HG03097 (cell line): ENCODE measurements around the gene NAPSA.
A peak's percentile ranks its signal among the peaks of the same experiment; 100 is the strongest.
"Not testable (repeated sequence)": the region's sequence is repeated elsewhere in the genome, so short reads cannot be mapped to it uniquely, and the experiment has no call there.

Experiments
- ATAC-seq: cut with Tn5 transposase; IDR thresholded peaks from one replicate; pipeline ENCODE4 v1.9.1; 2021; ENCODE audit not compliant: unreplicated experiment, low FRiP score

Gene NAPSA

DNA sequence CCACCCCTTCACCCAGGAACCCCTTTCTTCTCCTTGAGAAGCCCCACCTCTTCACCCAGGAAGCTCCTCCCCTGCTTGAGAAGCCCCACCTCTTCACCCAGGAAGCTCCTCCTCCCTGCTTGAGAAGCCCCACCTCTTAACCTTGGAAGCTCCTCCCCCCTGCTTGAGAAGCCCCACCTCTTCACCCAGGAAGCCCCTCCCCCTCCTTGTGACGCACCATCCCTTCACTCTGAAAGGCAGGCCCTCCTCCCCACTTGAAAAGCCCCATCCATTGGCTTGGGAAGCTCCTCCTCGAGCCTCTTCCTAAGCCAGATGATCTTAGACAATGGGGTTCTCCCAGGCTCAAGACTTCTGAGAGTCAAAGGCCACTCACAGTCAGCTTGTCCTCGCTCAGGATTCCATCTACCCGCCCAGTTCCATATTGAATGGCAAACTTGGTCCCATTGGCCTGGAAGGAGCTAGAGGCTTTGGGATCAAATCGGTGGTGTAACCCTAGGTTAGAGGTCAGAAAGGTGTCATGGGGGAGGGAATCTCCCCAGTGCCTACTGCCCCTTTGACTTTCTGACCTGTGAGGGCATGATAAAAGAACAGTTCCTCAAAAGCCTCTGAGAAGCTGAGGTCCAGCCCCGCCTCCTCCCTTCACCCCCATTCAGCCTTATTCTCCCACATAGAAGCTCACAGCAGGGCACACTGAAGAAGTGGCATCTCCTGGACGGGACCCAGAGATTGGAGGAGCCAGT lies 4.0 kb downstream of the NAPSA start:
- no peak for ATAC-seq

- ATAC-seq: no peak
Observed at GRCh38 chr19:50359328-50359818, 6.1 kb downstream of the NAPSA start.

DNA sequence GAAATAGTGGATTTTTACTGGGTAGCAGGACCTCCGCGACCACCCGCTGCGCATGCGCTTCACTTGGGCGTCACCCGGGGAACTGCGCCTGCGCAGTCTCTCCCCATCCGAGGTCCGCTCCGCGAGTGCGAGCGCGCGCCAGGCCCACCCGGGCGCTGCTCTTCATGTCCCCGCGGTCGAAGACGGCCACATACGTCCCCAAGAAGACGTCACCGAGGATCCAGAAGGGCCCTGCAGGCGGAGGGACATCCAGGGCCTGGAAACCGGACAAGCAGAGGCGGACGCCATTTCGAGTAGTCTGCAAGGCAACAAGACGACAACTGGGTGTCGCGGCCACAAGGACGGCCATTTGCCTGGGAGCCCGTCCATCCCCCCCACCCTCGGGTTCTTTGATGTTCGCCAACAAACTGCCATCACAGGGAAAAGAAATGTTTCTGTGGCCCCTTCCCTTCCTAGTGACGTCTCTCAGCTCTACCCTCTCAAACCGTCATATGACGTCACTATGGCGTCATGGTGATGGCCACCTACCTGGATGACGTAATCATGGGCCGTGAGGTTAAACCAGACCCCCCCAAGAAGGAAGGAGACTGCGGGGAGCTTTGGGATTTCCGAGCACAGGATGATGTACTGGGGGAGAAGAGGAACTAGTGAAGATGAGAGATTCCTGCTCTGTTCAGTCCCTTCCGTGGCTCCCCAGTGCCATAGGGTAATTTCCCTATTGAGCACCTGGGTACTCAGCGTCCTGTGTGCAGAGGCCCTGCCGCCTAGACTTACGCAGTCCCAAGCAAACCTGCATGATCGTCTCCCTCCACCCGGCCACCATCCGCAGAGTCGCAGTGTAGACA lies 6.7 kb downstream of the NAPSA start:
- peak; percentile 47 for ATAC-seq

DNA sequence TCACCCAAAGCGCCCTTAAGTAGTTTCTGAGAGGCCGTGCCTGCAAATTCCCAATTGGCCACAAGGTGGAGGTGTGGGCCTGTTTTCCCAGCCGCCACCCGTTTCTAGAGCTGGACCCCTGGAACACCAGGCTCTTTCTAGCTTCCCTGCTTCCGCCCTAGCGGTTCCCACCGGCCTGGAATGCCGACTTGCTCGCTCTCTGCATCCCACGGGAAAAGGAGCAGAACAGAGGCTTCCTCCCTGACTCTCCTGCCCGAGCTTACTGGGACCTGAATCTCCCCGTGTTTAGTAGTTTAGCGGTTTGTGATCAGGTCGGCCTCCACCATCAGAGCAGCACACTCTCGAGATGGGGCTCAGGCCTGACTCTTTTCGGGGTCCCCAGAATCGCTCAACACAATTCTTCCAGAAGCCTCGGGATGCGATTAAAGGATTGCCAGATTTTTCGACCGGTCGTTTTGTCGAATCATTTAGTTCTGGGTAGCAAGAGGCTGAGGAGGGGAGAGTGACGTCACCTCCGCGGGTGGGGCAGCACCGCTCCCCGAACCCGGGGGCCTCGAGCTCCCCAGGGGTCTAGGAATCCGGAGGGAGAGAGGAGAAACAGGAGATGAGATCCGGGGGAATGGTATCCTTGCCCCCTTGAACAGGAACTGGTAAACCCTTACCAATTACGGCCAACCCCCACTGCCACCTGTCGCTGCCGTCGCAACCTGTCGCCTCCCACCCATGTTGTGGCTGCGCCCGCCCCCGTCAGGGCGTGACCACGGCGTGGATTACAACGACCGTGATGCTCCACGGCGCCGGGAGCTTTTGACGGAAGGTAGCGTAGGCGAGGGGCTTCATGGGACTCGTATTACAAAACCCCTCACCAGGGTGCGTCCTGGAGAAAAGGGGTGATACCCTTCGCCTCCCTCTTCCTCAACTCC lies 8.0 kb downstream of the NAPSA start:
- ATAC-seq: peak; percentile 49

DNA sequence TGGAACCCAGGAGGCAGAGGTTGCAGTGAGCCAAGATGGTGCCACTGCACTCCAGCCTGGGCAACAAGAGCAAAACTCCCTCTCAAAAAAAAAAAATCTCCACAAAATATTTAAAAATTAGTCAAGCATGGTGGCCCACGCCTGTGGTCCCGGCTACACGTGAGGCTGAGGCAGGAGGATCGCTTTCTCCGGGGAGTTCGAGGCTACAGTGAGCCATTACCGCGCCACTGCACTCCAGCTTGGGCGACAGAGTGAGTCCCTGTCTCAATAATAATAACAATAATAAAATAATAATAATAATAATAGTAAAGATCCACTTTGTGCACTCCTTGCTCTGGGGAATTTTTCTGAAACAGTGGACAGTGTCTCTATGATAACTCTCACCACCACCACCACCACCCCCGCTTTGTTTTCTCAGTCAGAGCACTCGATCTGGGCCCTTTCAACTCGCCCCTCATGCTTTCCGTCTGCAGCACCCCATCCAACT lies 8.7 kb downstream of the NAPSA start:
- no peak for ATAC-seq

GRCh38 chr19:50353487-50353880 lies 12.0 kb downstream of the NAPSA start:
- not testable (repeated sequence) for ATAC-seq

DNA sequence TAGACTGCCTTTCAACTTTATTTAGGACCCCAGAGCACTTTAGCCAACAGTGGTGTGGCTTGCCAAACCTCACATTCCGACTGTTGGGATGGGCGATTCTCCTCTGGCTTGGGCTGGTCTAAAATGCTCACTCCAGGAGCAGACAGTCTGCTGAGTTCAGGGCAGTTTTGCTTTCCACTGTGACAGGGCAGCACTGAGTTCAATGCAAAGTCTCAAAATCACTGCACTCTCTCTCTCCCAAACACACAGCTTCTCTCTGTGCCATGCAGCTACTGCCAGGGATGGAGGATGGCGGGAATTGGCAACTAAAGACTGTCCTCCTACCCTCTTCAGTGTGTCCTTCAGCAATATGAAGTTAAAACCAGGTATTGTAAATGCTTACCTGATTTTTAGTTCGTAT lies 13.2 kb downstream of the NAPSA start:
- ATAC-seq: no peak

DNA sequence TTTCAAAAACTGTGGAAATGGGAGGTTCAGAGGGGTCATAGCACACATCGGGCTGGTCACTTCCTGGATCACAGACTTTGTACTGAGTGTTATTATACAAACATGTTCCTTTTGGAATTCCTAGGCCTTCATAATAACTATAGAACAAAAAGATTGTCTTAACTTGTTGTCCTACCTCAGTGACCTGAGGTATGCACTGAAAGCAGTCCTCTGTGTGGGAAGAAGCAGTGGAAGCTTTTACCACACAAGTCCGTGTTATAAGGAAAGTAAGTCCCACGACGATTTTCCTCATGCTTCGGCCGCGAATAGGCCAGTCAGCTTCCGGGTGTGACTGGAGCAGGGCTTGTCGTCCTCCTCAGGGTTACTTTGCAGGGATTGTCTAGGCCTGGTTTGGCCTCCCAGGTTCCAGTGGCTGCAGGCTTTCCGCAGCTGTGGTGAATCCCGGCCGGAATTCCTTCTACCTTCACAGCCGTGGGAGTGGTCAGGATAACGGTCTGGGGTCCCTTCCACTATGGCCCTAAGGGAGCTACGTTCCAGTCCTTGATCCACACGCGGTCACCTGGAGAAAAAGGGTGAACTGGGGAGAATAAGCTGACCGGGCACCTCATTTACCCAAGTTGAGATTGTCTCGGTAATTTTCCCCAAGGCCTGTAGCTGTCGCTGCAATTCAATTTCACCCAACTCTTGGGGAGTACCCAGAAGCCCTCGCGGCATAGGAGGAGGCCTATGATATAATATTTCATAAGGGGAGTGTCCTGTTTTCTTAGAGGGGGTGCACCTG lies 16.0 kb downstream of the NAPSA start:
- ATAC-seq: no peak

GRCh38 chr19:50347089-50347581 lies 18.3 kb downstream of the NAPSA start:
- not testable (repeated sequence) for ATAC-seq

GRCh38 chr19:50344661-50345318 lies 20.6 kb downstream of the NAPSA start:
- ATAC-seq: peak; percentile 49

DNA sequence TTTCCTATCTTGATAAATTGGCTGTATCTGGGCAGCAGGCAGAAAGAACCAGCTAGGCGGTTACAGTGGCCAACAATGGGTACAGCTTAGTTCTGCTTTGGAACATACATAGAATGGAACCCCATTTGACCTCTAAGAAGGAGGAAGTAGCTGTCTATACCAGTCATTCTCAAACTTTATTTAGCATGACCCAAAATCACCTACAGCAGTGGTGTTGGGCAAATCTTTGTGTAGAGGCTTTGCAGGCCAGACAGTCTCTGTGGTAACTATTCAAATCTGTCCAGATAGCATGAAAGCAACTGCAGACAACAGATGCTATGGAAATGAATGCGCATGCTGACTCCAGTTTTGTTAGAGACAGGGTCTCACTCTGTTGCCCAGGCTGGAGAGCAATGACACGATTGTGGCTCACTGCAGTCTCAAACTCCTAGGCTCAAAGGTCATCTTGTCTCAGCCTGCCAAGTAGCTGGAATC lies 24.3 kb downstream of the NAPSA start:
- ATAC-seq: no peak

DNA sequence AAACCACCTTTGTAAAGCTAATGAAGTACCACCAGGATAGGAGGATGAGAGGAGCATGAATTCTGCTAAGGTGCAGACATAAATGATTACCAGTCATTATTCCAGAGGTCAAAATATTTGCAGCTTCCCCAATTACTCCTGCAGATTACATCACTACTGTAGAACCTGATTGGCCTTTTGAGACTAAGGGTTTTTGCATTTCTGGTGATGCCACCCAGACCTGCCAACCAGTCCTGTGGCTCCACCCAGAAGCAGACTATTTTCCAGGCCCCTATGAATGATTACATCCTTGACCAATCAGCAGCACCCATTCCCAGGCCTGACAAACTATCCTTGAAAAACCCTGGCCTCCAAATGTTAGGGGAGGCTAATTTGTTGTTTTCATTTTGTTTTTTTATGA lies 25.1 kb downstream of the NAPSA start:
- no peak for ATAC-seq

DNA sequence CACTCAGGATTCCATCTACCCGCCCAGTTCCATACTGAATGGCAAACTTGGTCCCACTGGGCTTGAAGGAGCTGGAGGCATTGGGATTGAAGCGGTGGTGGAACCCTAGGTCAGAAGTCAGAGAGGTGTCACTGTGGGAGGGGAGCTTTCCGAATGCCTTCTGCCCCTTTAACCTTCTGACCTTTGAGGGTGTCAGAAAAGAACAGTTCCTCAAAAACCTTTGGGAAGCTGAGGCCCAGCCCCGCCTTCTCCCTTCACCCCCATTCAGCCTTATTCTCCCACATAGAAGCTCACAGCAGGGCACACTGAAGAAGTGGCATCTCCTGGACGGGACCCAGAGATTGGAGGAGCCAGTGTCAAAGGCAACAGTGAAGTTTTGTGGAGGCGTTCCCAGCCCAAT lies 28.4 kb downstream of the NAPSA start:
- not testable (repeated sequence) for ATAC-seq

GRCh38 chr19:50334741-50335421 lies 30.6 kb downstream of the NAPSA start:
- no peak for ATAC-seq

- peak; percentile 26 for ATAC-seq
Observed at GRCh38 chr19:50333737-50334617, 31.5 kb downstream of the NAPSA start.

DNA sequence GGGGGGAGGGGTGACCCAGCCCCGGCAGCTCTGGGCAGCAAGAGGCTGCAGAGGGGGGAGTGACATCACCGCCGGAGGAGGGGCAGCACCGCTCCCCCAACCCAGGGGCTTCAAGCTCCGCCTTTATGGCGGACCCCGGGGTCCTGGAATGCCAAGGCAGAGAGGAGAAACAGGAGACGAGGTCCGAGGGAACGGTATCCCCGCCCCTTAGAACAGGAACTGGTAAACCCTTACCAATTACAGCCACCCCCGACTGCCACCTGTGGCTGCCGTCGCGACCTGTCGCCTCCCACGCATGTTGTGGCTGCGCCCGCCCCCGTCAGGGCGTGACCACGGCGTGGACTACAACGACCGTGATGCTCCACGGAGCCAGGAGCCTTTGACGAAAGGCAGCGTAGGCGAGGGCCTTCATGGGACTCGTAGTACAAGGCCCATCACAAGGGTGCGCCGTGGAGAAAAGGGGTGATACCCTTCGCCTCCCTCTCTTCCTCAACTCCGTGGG lies 32.2 kb downstream of the NAPSA start:
- peak; percentile 40 for ATAC-seq
